Measurements from ENCODE around the gene CCL8. TPM values are rescaled to one million over a fixed set of nuclear protein-coding genes. Genes with fewer than 3 reads are reported as not detected.

CCL8 gene
- total RNA-seq, 4 donors from 2014 or later = 0.26 TPM; not detected in 3

GRCh38 chr17:34349751-34350150 lies 30.5 kb downstream of the CCL8 start:
- WGBS, 2 donors = 28 to 33% methylated on average over 1 to 4 of the region's 4 CpGs
- Histone ChIP-seq H3K36me3 (no peaks in the 10 kb centered on the region), H3K9me3 (no peaks in the 10 kb centered on the region), H3K4me3 (no peak overlapping the region), H3K27ac (no peak overlapping the region), H3K27me3 (no peaks in the 10 kb centered on the region), H3K4me1 (peaks cover 0 to 4% (median 0%) of the 10 kb centered on the region in 3 donors)
- TF ChIP-seq POLR2A (IDR thresholded peaks at IDR 0.05) (no peak), CTCF (IDR thresholded peaks at IDR 0.05) (no peak)
- no peak for DNase-seq
- intact Hi-C loops (cut with DNase I) = loop anchor here (5.0 kb wide), 1 partner anchor 147 kb away; no protein-coding TSS in a partner anchor

GRCh38 chr17:34351096-34351495 lies 31.9 kb downstream of the CCL8 start:
- intact Hi-C loops (cut with DNase I) = no loop called here
- 81 to 89% methylated on average over 1 of the region's 1 CpG for WGBS, 2 donors
- TF ChIP-seq CTCF (IDR thresholded peaks at IDR 0.05) (no peak), POLR2A (IDR thresholded peaks at IDR 0.05) (no peak)
- Histone ChIP-seq H3K27me3 (no peaks in the 10 kb centered on the region), H3K36me3 (no peaks in the 10 kb centered on the region), H3K9me3 (no peaks in the 10 kb centered on the region), H3K4me3 (no peak overlapping the region), H3K4me1 (peaks cover 0 to 11% (median 3%) of the 10 kb centered on the region in 3 donors), H3K27ac (peak overlapping the region in 3 of 4 donors; percentile 12 to 43 (median 17))
- DNase-seq = no peak

GRCh38 chr17:34352191-34352590 lies 33.0 kb downstream of the CCL8 start:
- H3K4me3 ChIP-seq = no peak overlapping the region
- H3K27ac ChIP-seq = no peak overlapping the region
- peaks cover 0 to 11% (median 3%) of the 10 kb centered on the region in 3 donors for H3K4me1 ChIP-seq
- H3K9me3 ChIP-seq = no peaks in the 10 kb centered on the region
- intact Hi-C loops (cut with DNase I) = no loop called here
- no peak for DNase-seq
- no peaks in the 10 kb centered on the region for H3K36me3 ChIP-seq
- H3K27me3 ChIP-seq = no peaks in the 10 kb centered on the region
- TF ChIP-seq CTCF (IDR thresholded peaks at IDR 0.05) = no peak
- TF ChIP-seq POLR2A (IDR thresholded peaks at IDR 0.05) = no peak

- Histone ChIP-seq H3K4me1 (peaks cover 0 to 10% (median 3%) of the 10 kb centered on the region in 3 donors), H3K27ac (peak overlapping the region in 2 of 4 donors; percentile 55 to 61), H3K9me3 (no peaks in the 10 kb centered on the region), H3K4me3 (no peak overlapping the region), H3K36me3 (no peaks in the 10 kb centered on the region), H3K27me3 (no peaks in the 10 kb centered on the region)
- intact Hi-C loops (cut with DNase I) = no loop called here
- no peak for DNase-seq
- no peak for TF ChIP-seq POLR2A (IDR thresholded peaks at IDR 0.05)
- no peak for TF ChIP-seq CTCF (IDR thresholded peaks at IDR 0.05)
Observed at GRCh38 chr17:34354637-34355036, 35.4 kb downstream of the CCL8 start.

GRCh38 chr17:34356194-34356593 lies 37.0 kb downstream of the CCL8 start, which contains the start of gene CCL13:
CCL13 (plus strand) TSS chr17:34356480; CDS start chr17:34356527, 47 bp downstream.
- WGBS, 2 donors = 72 to 90% methylated on average over 3 to 5 of the region's 5 CpGs
- TF ChIP-seq POLR2A (IDR thresholded peaks at IDR 0.05) (no peak), CTCF (IDR thresholded peaks at IDR 0.05) (no peak)
- no peaks in the 10 kb centered on the region for H3K9me3 ChIP-seq
- no peak within 1 kb of the TSS for H3K4me3 ChIP-seq
- H3K27me3 ChIP-seq = no peaks in the 10 kb centered on the region
- no peak for DNase-seq
- H3K36me3 ChIP-seq = no peaks in the 10 kb centered on the region
- peaks cover 0 to 9% (median 3%) of the 10 kb centered on the region in 3 donors for H3K4me1 ChIP-seq
- peak within 1 kb of the TSS in 2 of 4 donors; percentile 13 to 28 for H3K27ac ChIP-seq
- intact Hi-C loops (cut with DNase I) = no loop called here
